Brain microvascular endothelial cell (primary cell): Measurements from ENCODE around the gene LETM1.

Experiments used
- DNase-seq: peaks from one replicate; pipeline ENCODE4 v3.0.0-alpha.2; 2020
- H3K27ac ChIP-seq: fragments of 250-450 bp; sonication (Bioruptor Pico); 2 replicates; pipeline ENCODE4 v1.5.1; 2020; ENCODE audit warnings: mild to moderate bottlenecking, moderate library complexity
- H3K27me3 ChIP-seq: fragments of 250-450 bp; sonication (Bioruptor Pico); replicated peaks from 2 replicates; pipeline ENCODE4 v1.5.1; 2020; ENCODE audit warnings: mild to moderate bottlenecking
- H3K36me3 ChIP-seq: fragments of 250-450 bp; sonication (Bioruptor Pico); replicated peaks from 2 replicates; pipeline ENCODE4 v1.5.1; 2020; ENCODE audit warnings: mild to moderate bottlenecking
- H3K4me3 ChIP-seq: 2 replicates; pipeline ENCODE4 v1.5.1; 2011; ENCODE audit warnings: low read depth, mild to moderate bottlenecking, control low read depth, low read length, moderate library complexity
- CTCF ChIP-seq: IDR thresholded peaks from 2 replicates; pipeline ENCODE4 v1.5.1; 2011; ENCODE audit warnings: low read depth, mild to moderate bottlenecking, moderate library complexity, low read length, control low read depth, inconsistent platforms; ENCODE audit errors: missing control alignments
- in situ Hi-C: cut with HindIII; loops from 2 replicates; pipeline ENCODE4 v1.10.0; 2017; ENCODE audit warnings: low sequenced_read_pairs, low pct_ligation_motif_present

LETM1 gene

GRCh38 chr4:1793940-1794808 lies 61.8 kb downstream of the LETM1 start:
- H3K36me3 ChIP-seq, result no peaks in the 10 kb centered on the region
- no peak overlapping the region for H3K27ac ChIP-seq
- in situ Hi-C loops, result no loop called here
- no peak for DNase-seq
- TF ChIP-seq CTCF, result no peak
- H3K4me3 ChIP-seq, result peak overlapping the region; percentile 22
- H3K27me3 ChIP-seq, result peaks cover 23% of the 10 kb centered on the region

- no peak for TF ChIP-seq CTCF
- in situ Hi-C loops, result no loop called here
- H3K27me3 ChIP-seq, result peaks cover 23% of the 10 kb centered on the region
- no peak overlapping the region for H3K27ac ChIP-seq
- no peaks in the 10 kb centered on the region for H3K36me3 ChIP-seq
- DNase-seq, result no peak
- peak overlapping the region; percentile 31 for H3K4me3 ChIP-seq
Measured at GRCh38 chr4:1793496-1793840, 62.5 kb downstream of the LETM1 start.

- no peaks in the 10 kb centered on the region for H3K36me3 ChIP-seq
- in situ Hi-C loops, result no loop called here
- no peak for TF ChIP-seq CTCF
- peak within 1 kb of the TSS; percentile 31 for H3K4me3 ChIP-seq
- no peak for DNase-seq
- no peak within 1 kb of the TSS for H3K27ac ChIP-seq
- peaks cover 23% of the 10 kb centered on the region for H3K27me3 ChIP-seq
Measured at GRCh38 chr4:1792832-1793495, 63.0 kb downstream of the LETM1 start, which contains the start of gene FGFR3. Gene FGFR3 (plus strand): TSS chr4:1793293. CDS start chr4:1793935, 642 bp downstream.

- Histone ChIP-seq H3K4me3 (no peak overlapping the region), H3K27me3 (peaks cover 23% of the 10 kb centered on the region), H3K36me3 (no peaks in the 10 kb centered on the region), H3K27ac (no peak overlapping the region)
- in situ Hi-C loops, result no loop called here
- no peak for TF ChIP-seq CTCF
- no peak for DNase-seq
Measured at GRCh38 chr4:1792158-1792831, 63.7 kb downstream of the LETM1 start.

- Histone ChIP-seq H3K4me3 (no peak overlapping the region), H3K36me3 (no peaks in the 10 kb centered on the region), H3K27ac (no peak overlapping the region), H3K27me3 (peaks cover 13% of the 10 kb centered on the region)
- no peak for TF ChIP-seq CTCF
- no peak for DNase-seq
- in situ Hi-C loops, result no loop called here
Measured at GRCh38 chr4:1790005-1790404, 66.0 kb downstream of the LETM1 start.
